Tibial artery (tissue), 4 donors: ENCODE data around the gene CDCA3.
A peak's percentile ranks its signal among the peaks of the same experiment; 100 is the strongest.
"Not testable (repeated sequence)": the region's sequence is repeated elsewhere in the genome, so short reads cannot be mapped to it uniquely, and the experiment has no call there.

ENCODE experiments used
- DNase-seq, 2 donors: peaks; one replicate each; pipeline ENCODE4 v3.0.0-alpha.2; 2019
- H3K27ac ChIP-seq, 2 donors: fragments of 200-600 bp; sonication (generic) in 1 of 2; 1 replicate in 1 of 2; 2 replicates in 1 of 2; pipeline ENCODE4 v1.5.1; 2018 to 2019; ENCODE audit warnings: mild to moderate bottlenecking in 1 of 2
- H3K27me3 ChIP-seq, 2 donors: fragments of 200-600 bp; sonication (generic) in 1 of 2; one replicate each; pipeline versions ENCODE4 v1.5.1 to v1.6.0; 2016 to 2019
- H3K36me3 ChIP-seq, 3 donors: fragments of 200-600 bp; sonication (generic) in 2 of 3; one replicate each; pipeline ENCODE4 v1.5.1; 2016 to 2019; ENCODE audit warnings: mild to moderate bottlenecking in 2 of 3
- H3K4me1 ChIP-seq, 4 donors: fragments of 200-600 bp; sonication (generic) in 2 of 4; 1 replicate in 3 of 4; 2 replicates in 1 of 4; pipeline ENCODE4 v1.5.1; 2016 to 2019
- H3K4me3 ChIP-seq, 2 donors: fragments of 200-600 bp; sonication (generic) in 1 of 2; 1 replicate in 1 of 2; 2 replicates in 1 of 2; pipeline ENCODE4 v1.5.1; 2018 to 2019; ENCODE audit warnings: mild to moderate bottlenecking in 2 of 2
- H3K9me3 ChIP-seq, 3 donors: fragments of 200-600 bp; sonication (generic) in 1 of 3; one replicate each; pipeline ENCODE4 v1.5.1; 2016 to 2019
- CTCF ChIP-seq, 2 experiments: fragments of 200-600 bp in 1 of 2; fragments of 450-650 bp in 1 of 2; IDR thresholded peaks; one replicate each; pipeline ENCODE4 v1.5.1; 2017 to 2019; ENCODE audit warnings: antibody characterized with exemption in 2 of 2, mild to moderate bottlenecking in 1 of 2, moderate library complexity in 1 of 2
- intact Hi-C: fragments of 100-400 bp; cut with DNase I; formaldehyde crosslinking; loops from one replicate; pipeline ENCODE4 v1.15.0; 2023; ENCODE audit warnings: low total_unique reads

The CDCA3 gene

GRCh38 chr12:6884539-6884938 lies 33.5 kb upstream of the CDCA3 start:
- no peak overlapping the region for H3K27ac ChIP-seq
- peaks cover 8 to 39% (median 24%) of the 10 kb centered on the region in 3 donors for H3K36me3 ChIP-seq
- intact Hi-C loops, result no loop called here
- TF ChIP-seq CTCF (IDR thresholded peaks at IDR 0.05), result no peak
- DNase-seq, result no peak
- H3K27me3 ChIP-seq, result no peaks in the 10 kb centered on the region
- H3K9me3 ChIP-seq, result no peaks in the 10 kb centered on the region
- H3K4me1 ChIP-seq, result no peaks in the 10 kb centered on the region
- H3K4me3 ChIP-seq, result no peak overlapping the region

- TF ChIP-seq CTCF (IDR thresholded peaks at IDR 0.05), result no peak
- no peak overlapping the region for H3K27ac ChIP-seq
These were observed 32.6 kb upstream of the CDCA3 start for GRCh38 chr12:6883683-6884082.

GRCh38 chr12:6883252-6883651 lies 32.2 kb upstream of the CDCA3 start:
- no peak for TF ChIP-seq CTCF (IDR thresholded peaks at IDR 0.05)
- Histone ChIP-seq H3K9me3 (no peaks in the 10 kb centered on the region), H3K36me3 (peaks cover 8 to 39% (median 24%) of the 10 kb centered on the region in 3 donors), H3K27me3 (no peaks in the 10 kb centered on the region), H3K4me1 (no peaks in the 10 kb centered on the region), H3K27ac (no peak overlapping the region), H3K4me3 (no peak overlapping the region)
- DNase-seq, result no peak
- intact Hi-C loops, result no loop called here

More at GRCh38 chr12:6883683-6884082, 32.6 kb upstream of the CDCA3 start:
- Histone ChIP-seq H3K4me3 (no peak overlapping the region), H3K9me3 (no peaks in the 10 kb centered on the region), H3K36me3 (peaks cover 8 to 39% (median 24%) of the 10 kb centered on the region in 3 donors), H3K4me1 (no peaks in the 10 kb centered on the region), H3K27me3 (no peaks in the 10 kb centered on the region)
- no peak for DNase-seq
- intact Hi-C loops, result no loop called here

- H3K4me3 ChIP-seq, DNase-seq, H3K9me3 ChIP-seq, H3K27me3 ChIP-seq, intact Hi-C loops, H3K4me1 ChIP-seq, H3K27ac ChIP-seq: not testable (repeated sequence)
- H3K36me3 ChIP-seq, result peaks cover 8 to 34% (median 23%) of the 10 kb centered on the region in 3 donors
These were observed 28.7 kb upstream of the CDCA3 start for GRCh38 chr12:6879824-6880223.

- Histone ChIP-seq H3K27ac (peak overlapping the region; percentile 86 to 88), H3K4me1 (peaks cover 0 to 42% (median 31%) of the 10 kb centered on the region in 4 donors), H3K4me3 (peak overlapping the region; percentile 73 to 76), H3K36me3 (peaks cover 10 to 28% (median 21%) of the 10 kb centered on the region in 3 donors)
- intact Hi-C loops, H3K27me3 ChIP-seq, DNase-seq, H3K9me3 ChIP-seq: not testable (repeated sequence)
These were observed 22.9 kb upstream of the CDCA3 start for GRCh38 chr12:6874015-6874368.

- H3K4me3 ChIP-seq, result peak within 1 kb of the TSS; percentile 73 to 76
- peak within 1 kb of the TSS; percentile 86 to 88 for H3K27ac ChIP-seq
- peak; percentile 96 to 99 for DNase-seq
- intact Hi-C loops, result no loop called here
- peaks cover 10 to 28% (median 21%) of the 10 kb centered on the region in 3 donors for H3K36me3 ChIP-seq
- no peak for TF ChIP-seq CTCF (IDR thresholded peaks at IDR 0.05)
- H3K9me3 ChIP-seq, result no peaks in the 10 kb centered on the region
- H3K27me3 ChIP-seq, result no peaks in the 10 kb centered on the region
- peaks cover 0 to 48% (median 37%) of the 10 kb centered on the region in 4 donors for H3K4me1 ChIP-seq
These were observed 22.3 kb upstream of the CDCA3 start, which contains the start of gene SPSB2 for GRCh38 chr12:6873094-6874014. TSS of gene SPSB2 (minus strand) at chr12:6873303. CDS start at chr12:6872901, 402 bp downstream.
